Parathyroid adenoma (tissue), 2 donors: ENCODE results near the gene TNXB.
"Not testable (repeated sequence)": the region's sequence is repeated elsewhere in the genome, so short reads cannot be mapped to it uniquely, and the experiment has no call there.

Experiments
- H2AFZ ChIP-seq: fragments of 300-600 bp; sonication (generic); one replicate; pipeline ENCODE4 v1.7.0; 2017; ENCODE audit warnings: antibody characterized with exemption, mild to moderate bottlenecking
- H3K27ac ChIP-seq: fragments of 300-600 bp; sonication (generic); one replicate; pipeline ENCODE4 v1.7.0; 2017
- H3K27me3 ChIP-seq: fragments of 300-600 bp; sonication (generic); one replicate; pipeline ENCODE4 v1.7.0; 2017; ENCODE audit warnings: low read length; ENCODE audit not compliant: control insufficient read depth, insufficient read depth
- H3K36me3 ChIP-seq: fragments of 300-600 bp; sonication (generic); one replicate; pipeline ENCODE4 v1.7.0; 2017; ENCODE audit warnings: low read length; ENCODE audit not compliant: control insufficient read depth, insufficient read depth
- H3K4me1 ChIP-seq: fragments of 300-600 bp; sonication (generic); one replicate; pipeline ENCODE4 v1.7.0; 2017; ENCODE audit warnings: control low read depth
- H3K4me2 ChIP-seq: fragments of 300-600 bp; sonication (generic); one replicate; pipeline ENCODE4 v1.7.0; 2017; ENCODE audit warnings: low read length
- H3K4me3 ChIP-seq: fragments of 300-600 bp; sonication (generic); one replicate; pipeline ENCODE4 v1.7.0; 2017; ENCODE audit warnings: low read depth, low read length
- H3K79me2 ChIP-seq: fragments of 300-600 bp; sonication (generic); one replicate; pipeline ENCODE4 v1.7.0; 2017; ENCODE audit warnings: control low read depth
- H3K9ac ChIP-seq: fragments of 300-600 bp; sonication (generic); one replicate; pipeline ENCODE4 v1.7.0; 2017; ENCODE audit warnings: mild to moderate bottlenecking
- H3K9me3 ChIP-seq: fragments of 300-600 bp; sonication (generic); one replicate; pipeline ENCODE4 v1.7.0; 2017; ENCODE audit warnings: low read length; ENCODE audit not compliant: control insufficient read depth
- TF ChIP-seq, protein P1 (sequence below): fragments of 300-600 bp; sonication (generic); IDR thresholded peaks from one replicate; pipeline ENCODE4 v1.7.0; 2017; ENCODE audit warnings: antibody characterized with exemption, mild to moderate bottlenecking
- donor health status: primary hyperparathyroidism.

TNXB gene

DNA sequence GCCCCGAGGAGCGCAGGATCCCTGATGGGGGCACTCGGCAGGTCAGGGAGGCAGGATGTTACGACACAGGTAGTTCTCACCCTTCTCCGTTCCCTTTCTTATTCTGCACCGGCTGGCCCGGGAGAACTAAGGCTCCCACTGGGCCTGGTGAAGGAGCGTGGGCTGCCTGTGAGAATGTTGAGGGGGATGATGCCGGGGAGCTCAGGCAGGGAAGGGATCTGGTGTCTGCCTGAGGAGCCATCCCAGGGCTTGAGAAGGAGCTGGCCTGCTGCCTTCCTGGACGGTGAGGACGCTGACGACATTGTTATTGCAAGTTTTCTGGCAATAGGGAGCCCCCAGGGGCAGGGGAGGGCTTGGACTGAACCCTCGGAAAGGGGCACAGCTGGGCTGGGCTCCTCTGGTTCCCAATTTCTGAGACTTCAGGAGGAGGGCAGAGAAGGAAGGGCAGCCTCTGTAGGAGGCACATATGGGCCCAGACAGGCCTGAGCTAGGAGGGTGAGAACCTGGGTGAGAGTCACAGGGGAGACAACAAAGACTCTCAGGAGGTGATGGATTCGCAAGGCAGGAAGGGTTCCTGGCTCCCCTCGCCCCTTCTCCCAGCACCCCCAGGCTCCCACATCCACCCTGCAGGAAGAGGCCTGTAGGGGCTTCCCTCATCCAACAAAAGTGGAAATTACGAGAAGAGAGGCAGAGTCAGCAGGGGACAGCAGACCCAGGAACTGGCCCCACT lies 38.2 kb downstream of the TNXB start:
- H3K4me3 ChIP-seq: no peak overlapping the region
- no peak overlapping the region for H3K27ac ChIP-seq
- no peaks in the 10 kb centered on the region for H3K4me1 ChIP-seq
- H3K9ac ChIP-seq: no peak overlapping the region
- no peak overlapping the region for H3K4me2 ChIP-seq
- H3K9me3 ChIP-seq: no peaks in the 10 kb centered on the region
- no peaks in the 10 kb centered on the region for H3K79me2 ChIP-seq
- H3K27me3 ChIP-seq: no peaks in the 10 kb centered on the region
- TF ChIP-seq, protein P1, sequence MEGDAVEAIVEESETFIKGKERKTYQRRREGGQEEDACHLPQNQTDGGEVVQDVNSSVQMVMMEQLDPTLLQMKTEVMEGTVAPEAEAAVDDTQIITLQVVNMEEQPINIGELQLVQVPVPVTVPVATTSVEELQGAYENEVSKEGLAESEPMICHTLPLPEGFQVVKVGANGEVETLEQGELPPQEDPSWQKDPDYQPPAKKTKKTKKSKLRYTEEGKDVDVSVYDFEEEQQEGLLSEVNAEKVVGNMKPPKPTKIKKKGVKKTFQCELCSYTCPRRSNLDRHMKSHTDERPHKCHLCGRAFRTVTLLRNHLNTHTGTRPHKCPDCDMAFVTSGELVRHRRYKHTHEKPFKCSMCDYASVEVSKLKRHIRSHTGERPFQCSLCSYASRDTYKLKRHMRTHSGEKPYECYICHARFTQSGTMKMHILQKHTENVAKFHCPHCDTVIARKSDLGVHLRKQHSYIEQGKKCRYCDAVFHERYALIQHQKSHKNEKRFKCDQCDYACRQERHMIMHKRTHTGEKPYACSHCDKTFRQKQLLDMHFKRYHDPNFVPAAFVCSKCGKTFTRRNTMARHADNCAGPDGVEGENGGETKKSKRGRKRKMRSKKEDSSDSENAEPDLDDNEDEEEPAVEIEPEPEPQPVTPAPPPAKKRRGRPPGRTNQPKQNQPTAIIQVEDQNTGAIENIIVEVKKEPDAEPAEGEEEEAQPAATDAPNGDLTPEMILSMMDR: no peak
- H2AFZ ChIP-seq: no peak overlapping the region
- H3K36me3 ChIP-seq: no peaks in the 10 kb centered on the region

DNA sequence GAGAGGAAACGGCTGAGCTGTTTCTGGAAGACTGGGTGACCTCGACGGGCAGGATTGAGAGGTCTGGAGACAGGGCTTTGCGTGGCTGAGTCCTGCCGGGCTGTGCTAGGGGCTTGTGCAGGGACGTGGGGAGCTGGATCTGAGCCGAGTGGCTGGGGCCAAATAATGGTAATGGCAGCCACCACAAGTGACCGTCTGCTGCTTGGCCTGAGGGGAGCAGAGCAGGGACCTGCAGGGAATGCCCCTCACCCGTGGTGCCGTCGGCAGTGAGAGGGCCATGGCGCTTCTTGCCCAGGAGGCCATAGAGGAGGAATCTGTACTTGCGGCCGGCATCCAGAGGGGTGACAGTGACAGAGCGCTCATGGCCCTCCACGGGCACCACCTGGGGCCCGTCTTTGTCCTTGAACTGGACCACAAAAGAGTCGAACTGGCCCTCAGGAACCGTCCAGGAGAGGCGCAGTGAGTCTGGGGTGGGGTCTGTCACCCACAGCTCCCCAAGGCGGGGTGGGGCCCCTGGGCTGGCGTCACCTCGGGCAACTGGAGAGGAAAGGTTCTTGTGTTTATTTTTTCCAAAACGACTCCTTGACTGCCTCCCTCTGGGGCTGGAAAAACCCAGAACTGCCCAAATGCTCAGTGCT lies 39.1 kb downstream of the TNXB start:
- Histone ChIP-seq H2AFZ (no peak overlapping the region), H3K9ac (no peak overlapping the region), H3K4me2 (no peak overlapping the region), H3K79me2 (no peaks in the 10 kb centered on the region), H3K4me1 (no peaks in the 10 kb centered on the region), H3K27me3 (no peaks in the 10 kb centered on the region), H3K36me3 (no peaks in the 10 kb centered on the region), H3K4me3 (no peak overlapping the region), H3K9me3 (no peaks in the 10 kb centered on the region), H3K27ac (no peak overlapping the region)
- TF ChIP-seq, protein P1: no peak

DNA sequence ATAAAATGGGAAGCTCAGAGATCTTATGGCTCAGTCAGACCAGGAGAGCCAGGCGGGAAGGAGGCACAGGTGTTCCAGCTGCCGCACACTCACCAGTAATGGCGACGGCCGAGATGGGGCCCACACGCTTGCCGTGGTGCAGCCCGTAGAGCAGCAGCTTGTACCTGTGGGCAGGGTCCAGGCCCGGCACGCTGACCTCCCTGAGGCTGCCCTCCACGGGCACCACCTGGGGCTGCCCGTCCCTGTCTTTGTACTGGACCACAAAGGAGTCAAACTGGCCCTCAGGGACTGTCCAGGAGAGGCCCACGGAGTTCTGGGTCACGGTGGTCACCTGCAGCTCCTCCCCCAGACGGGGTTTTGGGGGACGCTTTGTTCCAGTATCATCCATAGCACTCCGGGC lies 39.7 kb downstream of the TNXB start:
- Histone ChIP-seq H3K4me2 (no peak overlapping the region), H3K4me3 (no peak overlapping the region), H3K9ac (no peak overlapping the region), H3K9me3 (no peaks in the 10 kb centered on the region), H3K4me1 (no peaks in the 10 kb centered on the region), H3K27me3 (no peaks in the 10 kb centered on the region), H2AFZ (no peak overlapping the region), H3K27ac (no peak overlapping the region), H3K36me3 (no peaks in the 10 kb centered on the region), H3K79me2 (no peaks in the 10 kb centered on the region)
- TF ChIP-seq, protein P1: no peak

DNA sequence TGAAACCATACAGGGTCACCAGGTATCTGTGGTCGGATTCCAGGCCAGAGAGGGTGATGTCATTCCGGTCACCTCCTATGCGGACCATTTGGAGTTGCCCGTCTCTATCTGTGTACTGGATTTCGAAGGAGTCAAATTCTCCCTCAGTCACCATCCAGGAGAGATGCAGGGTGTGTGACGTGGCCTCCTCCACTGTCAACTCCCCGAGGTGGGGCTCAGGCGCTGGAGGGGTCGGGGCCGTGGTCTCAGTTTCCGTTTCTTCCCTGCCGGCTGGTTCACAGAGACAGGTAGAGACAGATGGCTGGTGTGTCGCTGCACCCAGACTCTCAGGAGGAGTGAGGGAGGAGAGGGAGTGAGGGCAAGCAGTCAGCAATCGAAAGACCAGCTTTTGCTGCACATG lies 40.3 kb downstream of the TNXB start:
- no peaks in the 10 kb centered on the region for H3K36me3 ChIP-seq
- no peak overlapping the region for H3K9ac ChIP-seq
- TF ChIP-seq, protein P1: no peak

DNA sequence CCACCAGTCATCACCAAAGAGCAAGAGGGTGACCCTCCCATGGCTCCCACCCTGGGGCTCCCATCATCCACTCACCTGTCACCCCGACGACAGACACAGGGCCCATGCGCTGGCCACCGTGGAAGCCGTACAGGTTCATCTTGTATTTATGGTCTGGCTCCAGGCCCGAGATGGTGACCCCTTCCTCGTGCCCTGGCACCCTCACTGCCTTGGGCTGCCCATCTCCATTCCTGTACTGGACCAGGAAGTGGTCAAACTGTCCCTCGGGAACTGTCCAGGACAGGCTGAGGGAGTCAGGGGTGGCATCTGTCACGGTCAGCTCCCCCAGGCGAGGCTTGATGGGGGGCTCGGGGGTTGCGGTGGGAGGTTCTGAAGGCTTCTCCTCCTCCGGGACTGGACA lies 40.8 kb downstream of the TNXB start:
- H3K79me2 ChIP-seq, H3K4me1 ChIP-seq, H3K9me3 ChIP-seq, H3K36me3 ChIP-seq, H3K4me3 ChIP-seq, H3K27me3 ChIP-seq, H2AFZ ChIP-seq, H3K9ac ChIP-seq, H3K4me2 ChIP-seq, H3K27ac ChIP-seq: not testable (repeated sequence)

More for the DNA sequence above, 40.3 kb downstream of the TNXB start:
- no peaks in the 10 kb centered on the region for H3K79me2 ChIP-seq
- no peak overlapping the region for H3K27ac ChIP-seq
- no peaks in the 10 kb centered on the region for H3K9me3 ChIP-seq
- H3K4me3 ChIP-seq: no peak overlapping the region
- H3K4me1 ChIP-seq: no peaks in the 10 kb centered on the region
- no peak overlapping the region for H2AFZ ChIP-seq
- H3K4me2 ChIP-seq: no peak overlapping the region
- no peaks in the 10 kb centered on the region for H3K27me3 ChIP-seq

DNA sequence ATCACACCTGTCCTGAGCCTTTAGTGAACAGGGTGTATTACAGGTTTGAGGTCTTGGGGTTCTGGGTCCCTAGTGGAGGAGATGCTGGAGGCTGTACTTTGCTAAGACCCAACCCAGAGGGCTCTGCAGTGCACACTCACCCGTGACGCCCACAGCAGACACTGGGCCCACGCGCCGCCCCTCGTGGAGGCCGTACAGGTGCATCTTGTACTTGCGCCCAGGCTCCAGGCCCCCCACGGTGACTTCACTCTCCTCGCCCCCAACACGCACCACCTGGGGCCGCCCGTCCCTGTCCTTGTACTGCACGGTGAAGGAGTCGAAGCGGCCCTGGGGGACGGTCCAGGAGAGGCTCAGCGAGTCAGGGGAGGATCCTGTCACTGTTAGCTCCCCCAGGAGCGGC lies 41.6 kb downstream of the TNXB start:
- not testable (repeated sequence) for H3K9me3 ChIP-seq, H3K79me2 ChIP-seq, H3K27ac ChIP-seq, H3K36me3 ChIP-seq, H3K4me1 ChIP-seq, H3K9ac ChIP-seq, H3K4me2 ChIP-seq, H2AFZ ChIP-seq, H3K4me3 ChIP-seq, H3K27me3 ChIP-seq
